ENCODE data around the gene TMPO. TPM values are rescaled to one million over a fixed set of nuclear protein-coding genes. Genes with fewer than 3 reads are reported as not detected.
A peak's percentile ranks its signal among the peaks of the same experiment; 100 is the strongest.

TMPO gene
- total RNA-seq, 3 donors from 2014 or later (not counting 1 experiment from before 2014, with no cell fraction given), result 72.8 to 89.4 (median 85.5) TPM

GRCh38 chr12:98530068-98530467, 14.7 kb downstream of the TMPO start:
- H3K27me3 Mint-ChIP-seq (ENCODE audit: low read depth in 2 of 2), result no peaks in the 10 kb centered on the region
- WGBS (ENCODE audit: insufficient coverage), result 100% methylated on average over 1 of the region's 1 CpG
- DNase-seq, result no peak
- no peak overlapping the region for H3K27ac ChIP-seq (ENCODE audit: low read length)
- H3K4me3 Mint-ChIP-seq, result no peak overlapping the region
- no peaks in the 10 kb centered on the region for H3K27me3 ChIP-seq (ENCODE audit: control insufficient read depth, insufficient read depth, low read length)
- H3K4me1 Mint-ChIP-seq, result peaks cover 10% of the 10 kb centered on the region in 2 donors
- no peaks in the 10 kb centered on the region for H3K9me3 ChIP-seq (ENCODE audit: control insufficient read depth, insufficient read depth, low read length)
- ATAC-seq, result no peak
- intact Hi-C loops (cut with micrococcal nuclease), result no loop called here
- H3K4me3 ChIP-seq (ENCODE audit: low read length), result no peak overlapping the region
- H3K36me3 Mint-ChIP-seq, result peaks cover 4% of the 10 kb centered on the region
- no peaks in the 10 kb centered on the region for H3K9me3 Mint-ChIP-seq
- no peak overlapping the region for H3K27ac Mint-ChIP-seq
- no peaks in the 10 kb centered on the region for H3K4me1 ChIP-seq (ENCODE audit: control insufficient read depth, insufficient read depth, low read length)
- H3K36me3 ChIP-seq (ENCODE audit: control insufficient read depth, insufficient read depth, low read length), result peaks cover 48% of the 10 kb centered on the region
- TF ChIP-seq CTCF (IDR thresholded peaks at IDR 0.05), result no peak

- 75% methylated on average over 3 of the region's 4 CpGs for WGBS (ENCODE audit: insufficient coverage)
- no peaks in the 10 kb centered on the region for H3K27me3 Mint-ChIP-seq (ENCODE audit: low read depth in 2 of 2)
- Histone ChIP-seq H3K27me3 (ENCODE audit: control insufficient read depth, insufficient read depth, low read length) (no peaks in the 10 kb centered on the region), H3K4me3 (ENCODE audit: low read length) (no peak overlapping the region), H3K4me1 (ENCODE audit: control insufficient read depth, insufficient read depth, low read length) (no peaks in the 10 kb centered on the region), H3K9me3 (ENCODE audit: control insufficient read depth, insufficient read depth, low read length) (no peaks in the 10 kb centered on the region), H3K27ac (ENCODE audit: low read length) (no peak overlapping the region), H3K36me3 (ENCODE audit: control insufficient read depth, insufficient read depth, low read length) (peaks cover 69% of the 10 kb centered on the region)
- peaks cover 4 to 22% of the 10 kb centered on the region in 2 donors for H3K4me1 Mint-ChIP-seq
- intact Hi-C loops (cut with micrococcal nuclease), result loop anchor here (1.0 to 2.0 kb wide), 2 partner anchors 41 to 108 kb away; no protein-coding TSS in a partner anchor
- DNase-seq, result peak in 1 of 2 donors; percentile 72
- H3K4me3 Mint-ChIP-seq, result no peak overlapping the region
- TF ChIP-seq CTCF (IDR thresholded peaks at IDR 0.05), result peak; percentile 74
- H3K27ac Mint-ChIP-seq, result peak overlapping the region in 1 of 2 donors; percentile 40
- H3K36me3 Mint-ChIP-seq, result peaks cover 11% of the 10 kb centered on the region
- ATAC-seq, result peak in 2 of 3 donors; percentile 50 to 61
- no peaks in the 10 kb centered on the region for H3K9me3 Mint-ChIP-seq
Measured at GRCh38 chr12:98532687-98533304, 17.4 kb downstream of the TMPO start.

GRCh38 chr12:98533723-98534251, 18.4 kb downstream of the TMPO start:
- Mint-ChIP-seq H3K9me3 (no peaks in the 10 kb centered on the region), H3K36me3 (peaks cover 13% of the 10 kb centered on the region), H3K27me3 (ENCODE audit: low read depth in 2 of 2) (no peaks in the 10 kb centered on the region), H3K4me1 (peaks cover 4 to 21% of the 10 kb centered on the region in 2 donors), H3K27ac (no peak overlapping the region), H3K4me3 (no peak overlapping the region)
- ATAC-seq (no peak), DNase-seq (no peak)
- TF ChIP-seq CTCF (IDR thresholded peaks at IDR 0.05), result no peak
- H3K27me3 ChIP-seq (ENCODE audit: control insufficient read depth, insufficient read depth, low read length), result no peaks in the 10 kb centered on the region
- WGBS (ENCODE audit: insufficient coverage), result 87% methylated on average over 4 of the region's 4 CpGs
- H3K27ac ChIP-seq (ENCODE audit: low read length), result no peak overlapping the region
- intact Hi-C loops (cut with micrococcal nuclease), result loop anchor here (2.0 kb wide), 1 partner anchor 109 kb away; no protein-coding TSS in a partner anchor
- H3K4me3 ChIP-seq (ENCODE audit: low read length), result no peak overlapping the region
- H3K9me3 ChIP-seq (ENCODE audit: control insufficient read depth, insufficient read depth, low read length), result no peaks in the 10 kb centered on the region
- H3K4me1 ChIP-seq (ENCODE audit: control insufficient read depth, insufficient read depth, low read length), result no peaks in the 10 kb centered on the region
- H3K36me3 ChIP-seq (ENCODE audit: control insufficient read depth, insufficient read depth, low read length), result peaks cover 75% of the 10 kb centered on the region
